ENCODE data around the gene SCAF4.

SCAF4 gene

GRCh38 chr21:31710586-31710985 lies 21.3 kb downstream of the SCAF4 start:
- peaks cover 10% of the 10 kb centered on the region; the same call in 1 of the 2 replicates for H4K20me1 ChIP-seq (ENCODE audit: insufficient read depth, low read length)
- H3K9ac ChIP-seq (ENCODE audit: low read length), result no peak overlapping the region
- H3K4me1 ChIP-seq (ENCODE audit: insufficient read depth, low read length, severe bottlenecking), result peaks cover 10% of the 10 kb centered on the region
- no peak overlapping the region for H3K27ac ChIP-seq (ENCODE audit: low read depth, low read length, poor library complexity, severe bottlenecking)
- H3K27me3 ChIP-seq (ENCODE audit: insufficient read depth, low read length), result no peaks in the 10 kb centered on the region
- no peak overlapping the region for H3K4me3 ChIP-seq (ENCODE audit: low read depth, low read length, poor library complexity, severe bottlenecking)
- H3F3A ChIP-seq (ENCODE audit: insufficient read depth, low read length), result no peaks in the 10 kb centered on the region
- H3K36me3 ChIP-seq (ENCODE audit: insufficient read depth, low read length), result peaks cover 13% of the 10 kb centered on the region
- peaks cover 99% of the 10 kb centered on the region for H3K79me2 ChIP-seq (ENCODE audit: insufficient read depth, low read length)
- no peaks in the 10 kb centered on the region for H3K9me2 ChIP-seq (ENCODE audit: low read depth, low read length)
- no peak overlapping the region for H2AFZ ChIP-seq (ENCODE audit: low read length)
- TF ChIP-seq, protein P1, sequence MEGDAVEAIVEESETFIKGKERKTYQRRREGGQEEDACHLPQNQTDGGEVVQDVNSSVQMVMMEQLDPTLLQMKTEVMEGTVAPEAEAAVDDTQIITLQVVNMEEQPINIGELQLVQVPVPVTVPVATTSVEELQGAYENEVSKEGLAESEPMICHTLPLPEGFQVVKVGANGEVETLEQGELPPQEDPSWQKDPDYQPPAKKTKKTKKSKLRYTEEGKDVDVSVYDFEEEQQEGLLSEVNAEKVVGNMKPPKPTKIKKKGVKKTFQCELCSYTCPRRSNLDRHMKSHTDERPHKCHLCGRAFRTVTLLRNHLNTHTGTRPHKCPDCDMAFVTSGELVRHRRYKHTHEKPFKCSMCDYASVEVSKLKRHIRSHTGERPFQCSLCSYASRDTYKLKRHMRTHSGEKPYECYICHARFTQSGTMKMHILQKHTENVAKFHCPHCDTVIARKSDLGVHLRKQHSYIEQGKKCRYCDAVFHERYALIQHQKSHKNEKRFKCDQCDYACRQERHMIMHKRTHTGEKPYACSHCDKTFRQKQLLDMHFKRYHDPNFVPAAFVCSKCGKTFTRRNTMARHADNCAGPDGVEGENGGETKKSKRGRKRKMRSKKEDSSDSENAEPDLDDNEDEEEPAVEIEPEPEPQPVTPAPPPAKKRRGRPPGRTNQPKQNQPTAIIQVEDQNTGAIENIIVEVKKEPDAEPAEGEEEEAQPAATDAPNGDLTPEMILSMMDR (IDR thresholded peaks at IDR 0.05; ENCODE audit: low read length), result no peak
- TF ChIP-seq EZH2 (IDR thresholded peaks at IDR 0.05; ENCODE audit: borderline replicate concordance, low read length), result no peak
- no peak overlapping the region for H3K4me2 ChIP-seq (ENCODE audit: low read length)
- no peaks in the 10 kb centered on the region for H3K9me3 ChIP-seq (ENCODE audit: low read length)

GRCh38 chr21:31708541-31708940 lies 23.4 kb downstream of the SCAF4 start:
- H3K4me2 ChIP-seq (ENCODE audit: low read length), result no peak overlapping the region
- H3K27me3 ChIP-seq (ENCODE audit: insufficient read depth, low read length), result no peaks in the 10 kb centered on the region
- H2AFZ ChIP-seq (ENCODE audit: low read length), result no peak overlapping the region
- H3K9me3 ChIP-seq (ENCODE audit: low read length), result no peaks in the 10 kb centered on the region
- H3K79me2 ChIP-seq (ENCODE audit: insufficient read depth, low read length), result peaks cover 98% of the 10 kb centered on the region
- no peak overlapping the region for H3K4me3 ChIP-seq (ENCODE audit: low read depth, low read length, poor library complexity, severe bottlenecking)
- H3K4me1 ChIP-seq (ENCODE audit: insufficient read depth, low read length, severe bottlenecking), result peaks cover 10% of the 10 kb centered on the region
- H3K9me2 ChIP-seq (ENCODE audit: low read depth, low read length), result no peaks in the 10 kb centered on the region
- H3K36me3 ChIP-seq (ENCODE audit: insufficient read depth, low read length), result peaks cover 28% of the 10 kb centered on the region
- H3K27ac ChIP-seq (ENCODE audit: low read depth, low read length, poor library complexity, severe bottlenecking), result no peak overlapping the region
- H3F3A ChIP-seq (ENCODE audit: insufficient read depth, low read length), result no peaks in the 10 kb centered on the region
- no peak for TF ChIP-seq EZH2 (IDR thresholded peaks at IDR 0.05; ENCODE audit: borderline replicate concordance, low read length)
- TF ChIP-seq, protein P1 (IDR thresholded peaks at IDR 0.05; ENCODE audit: low read length), result no peak
- peaks cover 10% of the 10 kb centered on the region; the same call in 1 of the 2 replicates for H4K20me1 ChIP-seq (ENCODE audit: insufficient read depth, low read length)
- no peak overlapping the region for H3K9ac ChIP-seq (ENCODE audit: low read length)

- H3K9me2 ChIP-seq (ENCODE audit: low read depth, low read length), result no peaks in the 10 kb centered on the region
- H3F3A ChIP-seq (ENCODE audit: insufficient read depth, low read length), result no peaks in the 10 kb centered on the region
- H2AFZ ChIP-seq (ENCODE audit: low read length), result no peak overlapping the region
- H3K4me1 ChIP-seq (ENCODE audit: insufficient read depth, low read length, severe bottlenecking), result peaks cover 10% of the 10 kb centered on the region
- peaks cover 39% of the 10 kb centered on the region for H3K36me3 ChIP-seq (ENCODE audit: insufficient read depth, low read length)
- no peaks in the 10 kb centered on the region for H3K27me3 ChIP-seq (ENCODE audit: insufficient read depth, low read length)
- no peak overlapping the region for H3K9ac ChIP-seq (ENCODE audit: low read length)
- no peak overlapping the region for H3K4me2 ChIP-seq (ENCODE audit: low read length)
- peaks cover 95% of the 10 kb centered on the region for H3K79me2 ChIP-seq (ENCODE audit: insufficient read depth, low read length)
- TF ChIP-seq, protein P1 (IDR thresholded peaks at IDR 0.05; ENCODE audit: low read length), result no peak
- no peak for TF ChIP-seq EZH2 (IDR thresholded peaks at IDR 0.05; ENCODE audit: borderline replicate concordance, low read length)
- H3K27ac ChIP-seq (ENCODE audit: low read depth, low read length, poor library complexity, severe bottlenecking), result no peak overlapping the region
- peaks cover 8% of the 10 kb centered on the region; the same call in 1 of the 2 replicates for H4K20me1 ChIP-seq (ENCODE audit: insufficient read depth, low read length)
- no peak overlapping the region for H3K4me3 ChIP-seq (ENCODE audit: low read depth, low read length, poor library complexity, severe bottlenecking)
- H3K9me3 ChIP-seq (ENCODE audit: low read length), result no peaks in the 10 kb centered on the region
Measured at GRCh38 chr21:31707499-31707898, 24.4 kb downstream of the SCAF4 start.
